ENCODE measurements around the gene TCF25. TPM values are rescaled to one million over a fixed set of nuclear protein-coding genes. Genes with fewer than 3 reads are reported as not detected.
"Not testable (repeated sequence)": the region's sequence is repeated elsewhere in the genome, so short reads cannot be mapped to it uniquely, and the experiment has no call there.

Gene TCF25
- total RNA-seq, 1 donor from 2014 or later: 162 TPM

DNA sequence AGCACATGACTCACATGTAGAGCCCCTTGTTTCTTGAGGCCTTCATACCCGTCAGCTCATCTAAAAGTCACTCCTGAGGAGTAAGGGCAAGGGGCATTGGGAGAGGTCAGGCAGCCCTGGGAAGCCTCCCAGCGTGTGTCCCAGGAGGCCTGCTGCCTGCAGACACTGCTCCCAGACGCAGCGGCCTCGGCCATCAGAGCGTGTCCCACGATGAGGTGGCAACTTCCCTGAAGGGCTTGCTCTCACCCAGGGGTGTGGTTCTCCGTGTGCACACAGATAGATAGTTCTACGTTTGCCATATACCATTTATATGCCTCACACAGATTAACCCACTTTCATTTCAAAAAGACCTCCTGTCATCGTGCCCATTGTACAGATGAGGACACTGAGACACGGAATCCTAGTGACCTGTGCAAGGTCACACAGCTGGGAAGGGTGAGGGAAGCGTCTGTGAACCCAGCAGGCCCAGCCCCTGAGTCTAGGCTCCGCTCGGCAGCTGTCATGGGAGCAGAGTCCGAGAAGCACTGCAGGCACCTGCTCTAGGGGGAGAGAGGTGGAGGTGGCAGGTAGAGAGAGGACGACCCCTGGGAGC is 58.0 kb downstream of the TCF25 start:
- Histone ChIP-seq H3K9me3 (no peaks in the 10 kb centered on the region), H3K4me1 (peaks cover 3% of the 10 kb centered on the region), H3K27me3 (peaks cover 10% of the 10 kb centered on the region), H3K4me3 (no peak overlapping the region), H3K27ac (no peak overlapping the region), H3K36me3 (no peaks in the 10 kb centered on the region)
- intact Hi-C loops (cut with DNase I): no loop called here
- no peak for ATAC-seq
- DNase-seq: no peak
- TF ChIP-seq, protein P1, sequence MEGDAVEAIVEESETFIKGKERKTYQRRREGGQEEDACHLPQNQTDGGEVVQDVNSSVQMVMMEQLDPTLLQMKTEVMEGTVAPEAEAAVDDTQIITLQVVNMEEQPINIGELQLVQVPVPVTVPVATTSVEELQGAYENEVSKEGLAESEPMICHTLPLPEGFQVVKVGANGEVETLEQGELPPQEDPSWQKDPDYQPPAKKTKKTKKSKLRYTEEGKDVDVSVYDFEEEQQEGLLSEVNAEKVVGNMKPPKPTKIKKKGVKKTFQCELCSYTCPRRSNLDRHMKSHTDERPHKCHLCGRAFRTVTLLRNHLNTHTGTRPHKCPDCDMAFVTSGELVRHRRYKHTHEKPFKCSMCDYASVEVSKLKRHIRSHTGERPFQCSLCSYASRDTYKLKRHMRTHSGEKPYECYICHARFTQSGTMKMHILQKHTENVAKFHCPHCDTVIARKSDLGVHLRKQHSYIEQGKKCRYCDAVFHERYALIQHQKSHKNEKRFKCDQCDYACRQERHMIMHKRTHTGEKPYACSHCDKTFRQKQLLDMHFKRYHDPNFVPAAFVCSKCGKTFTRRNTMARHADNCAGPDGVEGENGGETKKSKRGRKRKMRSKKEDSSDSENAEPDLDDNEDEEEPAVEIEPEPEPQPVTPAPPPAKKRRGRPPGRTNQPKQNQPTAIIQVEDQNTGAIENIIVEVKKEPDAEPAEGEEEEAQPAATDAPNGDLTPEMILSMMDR (IDR thresholded peaks at IDR 0.05): no peak

DNA sequence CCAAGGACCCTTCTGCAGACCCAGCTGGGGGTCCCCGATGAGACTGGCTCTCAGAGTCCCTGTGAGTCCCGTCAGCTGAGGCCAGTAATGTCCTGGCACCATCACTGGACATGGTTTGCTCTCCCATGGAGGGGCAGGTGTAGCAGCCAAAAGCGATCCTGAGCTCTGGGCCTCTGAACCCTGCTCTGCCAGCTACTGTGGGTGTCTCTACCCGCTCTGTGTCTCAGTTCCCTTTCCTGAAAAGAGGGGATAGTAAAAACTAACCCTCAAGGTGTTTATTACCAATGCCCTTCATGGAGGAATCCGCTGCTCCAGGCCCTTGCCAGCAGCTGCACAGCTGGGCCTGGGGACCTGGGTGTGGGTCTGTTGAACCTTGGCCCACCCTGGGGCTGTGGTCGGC is 58.6 kb downstream of the TCF25 start:
- no peaks in the 10 kb centered on the region for H3K4me1 ChIP-seq
- H3K9me3 ChIP-seq: no peaks in the 10 kb centered on the region
- no peak for ATAC-seq
- intact Hi-C loops (cut with DNase I): no loop called here
- DNase-seq: no peak
- no peak overlapping the region for H3K27ac ChIP-seq
- no peak overlapping the region for H3K4me3 ChIP-seq
- H3K27me3 ChIP-seq: peaks cover 5% of the 10 kb centered on the region
- H3K36me3 ChIP-seq: no peaks in the 10 kb centered on the region
- TF ChIP-seq, protein P1 (IDR thresholded peaks at IDR 0.05): no peak

DNA sequence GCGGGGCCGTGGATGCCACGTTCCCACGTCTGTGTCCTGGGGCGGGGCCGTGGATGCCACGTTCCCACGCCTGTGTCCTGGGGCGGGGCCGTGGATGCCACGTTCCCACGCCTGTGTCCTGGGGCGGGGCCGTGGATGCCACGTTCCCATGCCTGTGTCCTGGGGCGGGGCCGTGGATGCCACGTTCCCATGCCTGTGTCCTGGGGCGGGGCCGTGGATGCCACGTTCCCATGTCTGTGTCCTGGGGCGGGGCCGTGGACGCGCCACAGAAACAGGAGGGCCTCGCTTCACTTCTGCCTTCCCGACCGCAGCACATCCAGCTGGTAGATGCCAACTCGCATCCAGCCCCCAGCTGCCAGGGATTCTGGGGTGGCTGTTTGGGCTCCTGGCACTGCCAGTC is 60.6 kb downstream of the TCF25 start:
- H3K9me3 ChIP-seq; H3K27me3 ChIP-seq; DNase-seq; ATAC-seq; H3K36me3 ChIP-seq; H3K4me1 ChIP-seq; intact Hi-C loops (cut with DNase I); H3K4me3 ChIP-seq; H3K27ac ChIP-seq: not testable (repeated sequence)

DNA sequence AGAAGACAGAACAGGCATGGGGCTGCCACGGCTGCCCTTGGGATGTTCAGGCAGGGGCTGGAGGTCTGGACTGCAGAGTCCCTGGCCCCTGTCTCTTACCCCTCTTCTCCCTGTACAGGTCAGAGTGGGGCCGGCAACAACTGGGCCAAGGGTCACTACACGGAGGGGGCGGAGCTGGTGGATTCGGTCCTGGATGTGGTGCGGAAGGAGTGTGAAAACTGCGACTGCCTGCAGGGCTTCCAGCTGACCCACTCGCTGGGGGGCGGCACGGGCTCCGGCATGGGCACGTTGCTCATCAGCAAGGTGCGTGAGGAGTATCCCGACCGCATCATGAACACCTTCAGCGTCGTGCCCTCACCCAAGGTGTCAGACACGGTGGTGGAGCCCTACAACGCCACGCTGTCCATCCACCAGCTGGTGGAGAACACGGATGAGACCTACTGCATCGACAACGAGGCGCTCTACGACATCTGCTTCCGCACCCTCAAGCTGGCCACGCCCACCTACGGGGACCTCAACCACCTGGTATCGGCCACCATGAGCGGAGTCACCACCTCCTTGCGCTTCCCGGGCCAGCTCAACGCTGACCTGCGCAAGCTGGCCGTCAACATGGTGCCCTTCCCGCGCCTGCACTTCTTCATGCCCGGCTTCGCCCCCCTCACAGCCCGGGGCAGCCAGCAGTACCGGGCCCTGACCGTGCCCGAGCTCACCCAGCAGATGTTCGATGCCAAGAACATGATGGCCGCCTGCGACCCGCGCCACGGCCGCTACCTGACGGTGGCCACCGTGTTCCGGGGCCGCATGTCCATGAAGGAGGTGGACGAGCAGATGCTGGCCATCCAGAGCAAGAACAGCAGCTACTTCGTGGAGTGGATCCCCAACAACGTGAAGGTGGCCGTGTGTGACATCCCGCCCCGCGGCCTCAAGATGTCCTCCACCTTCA is 61.5 kb downstream of the TCF25 start:
- H3K4me1 ChIP-seq: no peaks in the 10 kb centered on the region
- H3K27ac ChIP-seq: no peak overlapping the region
- TF ChIP-seq, protein P1 (IDR thresholded peaks at IDR 0.05): no peak
- no peaks in the 10 kb centered on the region for H3K27me3 ChIP-seq
- H3K4me3 ChIP-seq: no peak overlapping the region
- no peak for DNase-seq
- intact Hi-C loops (cut with DNase I): loop anchor here (5.0 kb wide), 1 partner anchor 178 kb away; no protein-coding TSS in a partner anchor
- H3K36me3 ChIP-seq: no peaks in the 10 kb centered on the region
- no peaks in the 10 kb centered on the region for H3K9me3 ChIP-seq
- ATAC-seq: no peak

DNA sequence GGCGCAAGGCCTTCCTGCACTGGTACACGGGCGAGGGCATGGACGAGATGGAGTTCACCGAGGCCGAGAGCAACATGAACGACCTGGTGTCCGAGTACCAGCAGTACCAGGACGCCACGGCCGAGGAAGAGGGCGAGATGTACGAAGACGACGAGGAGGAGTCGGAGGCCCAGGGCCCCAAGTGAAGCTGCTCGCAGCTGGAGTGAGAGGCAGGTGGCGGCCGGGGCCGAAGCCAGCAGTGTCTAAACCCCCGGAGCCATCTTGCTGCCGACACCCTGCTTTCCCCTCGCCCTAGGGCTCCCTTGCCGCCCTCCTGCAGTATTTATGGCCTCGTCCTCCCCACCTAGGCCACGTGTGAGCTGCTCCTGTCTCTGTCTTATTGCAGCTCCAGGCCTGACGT is 62.2 kb downstream of the TCF25 start:
- not testable (repeated sequence) for ATAC-seq, H3K27ac ChIP-seq, H3K4me1 ChIP-seq, H3K27me3 ChIP-seq, DNase-seq, H3K9me3 ChIP-seq, H3K4me3 ChIP-seq, H3K36me3 ChIP-seq
- intact Hi-C loops (cut with DNase I): loop anchor here (5.0 kb wide), 1 partner anchor 178 kb away; no protein-coding TSS in a partner anchor

DNA sequence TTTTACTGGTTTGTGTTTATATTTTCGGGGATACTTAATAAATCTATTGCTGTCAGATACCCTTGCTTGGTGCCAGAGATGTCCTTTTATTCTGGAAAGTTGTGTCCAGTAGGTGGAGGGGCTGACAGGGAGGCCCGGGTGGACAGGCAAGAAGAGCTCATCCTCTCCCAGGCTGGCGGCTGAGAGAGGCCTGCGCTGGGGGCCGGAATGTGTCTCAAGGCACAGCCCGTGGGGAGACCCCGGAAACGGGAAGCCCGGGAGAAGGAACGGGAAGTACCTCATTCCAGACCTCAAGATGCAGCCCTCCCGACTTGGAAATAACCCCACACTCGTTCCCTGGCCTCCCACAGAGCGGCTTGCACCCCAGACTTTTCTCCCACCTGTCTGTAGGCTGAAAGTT is 62.6 kb downstream of the TCF25 start:
- H3K4me1 ChIP-seq: no peaks in the 10 kb centered on the region
- DNase-seq (no peak), ATAC-seq (no peak)
- TF ChIP-seq, protein P1 (IDR thresholded peaks at IDR 0.05): no peak
- no peak overlapping the region for H3K4me3 ChIP-seq
- H3K27ac ChIP-seq: no peak overlapping the region
- H3K27me3 ChIP-seq: no peaks in the 10 kb centered on the region
- intact Hi-C loops (cut with DNase I): loop anchor here (5.0 kb wide), 1 partner anchor 179 kb away; no protein-coding TSS in a partner anchor
- H3K36me3 ChIP-seq: no peaks in the 10 kb centered on the region
- H3K9me3 ChIP-seq: no peaks in the 10 kb centered on the region
